Measurements from ENCODE around the gene SLC12A8.
A peak's percentile ranks its signal among the peaks of the same experiment; 100 is the strongest.

Gene SLC12A8

GRCh38 chr3:125042725-125043406, 169.7 kb downstream of the SLC12A8 start:
- Histone ChIP-seq H3K4me3 (peak overlapping the region; percentile 59), H3K27ac (peak overlapping the region; percentile 77 to 87)
- DNase-seq (ENCODE audit: low spot score): peak; percentile 82
- no peak for TF ChIP-seq CTCF (IDR thresholded peaks at IDR 0.05)

- no peak for TF ChIP-seq CTCF (IDR thresholded peaks at IDR 0.05)
- DNase-seq (ENCODE audit: low spot score): peak; percentile 26
- H3K27ac ChIP-seq: peak overlapping the region; percentile 25 to 78
- H3K4me3 ChIP-seq: peak overlapping the region; percentile 35
Observed at GRCh38 chr3:125039131-125040100, 173.1 kb downstream of the SLC12A8 start.

- peak overlapping the region in 1 of 2 donors; percentile 78 for H3K27ac ChIP-seq
- no peak overlapping the region for H3K4me3 ChIP-seq
- DNase-seq (ENCODE audit: low spot score): peak; percentile 40
- TF ChIP-seq CTCF (IDR thresholded peaks at IDR 0.05): no peak
Observed at GRCh38 chr3:125037498-125038150, 174.9 kb downstream of the SLC12A8 start.

GRCh38 chr3:125035217-125035616, 177.3 kb downstream of the SLC12A8 start:
- Histone ChIP-seq H3K4me3 (no peak overlapping the region), H3K27ac (no peak overlapping the region)
- TF ChIP-seq CTCF (IDR thresholded peaks at IDR 0.05): no peak
- no peak for DNase-seq (ENCODE audit: low spot score)

GRCh38 chr3:125033616-125034015, 178.9 kb downstream of the SLC12A8 start:
- DNase-seq (ENCODE audit: low spot score): no peak
- TF ChIP-seq CTCF (IDR thresholded peaks at IDR 0.05): no peak
- no peak overlapping the region for H3K27ac ChIP-seq

GRCh38 chr3:125033135-125033534, 179.4 kb downstream of the SLC12A8 start:
- no peak overlapping the region for H3K4me3 ChIP-seq
- no peak overlapping the region for H3K27ac ChIP-seq
- no peak for TF ChIP-seq CTCF (IDR thresholded peaks at IDR 0.05)
- DNase-seq (ENCODE audit: low spot score): no peak

More at GRCh38 chr3:125033616-125034015, 178.9 kb downstream of the SLC12A8 start:
- no peak overlapping the region for H3K4me3 ChIP-seq

Data from coronary artery (tissue), 2 donors.